SK-N-SH (cell line): ENCODE results near the gene XXYLT1. TPM values are rescaled to one million over a fixed set of nuclear protein-coding genes. Genes with fewer than 3 reads are reported as not detected.

Source experiments
- CTCF ChIA-PET: fragments of 300-600, 350-600 bp; formaldehyde crosslinking; extraction: SDS; loops from one replicate; lab custom pipeline; 2021; lab: Yijun Ruan, JAX
- POLR2A ChIA-PET: fragments of 350-600 bp; sonication (Branson Sonifier 250); formaldehyde crosslinking; extraction: SDS; loops from one replicate; lab custom pipeline; 2020; ENCODE audit warnings: antibody characterized with exemption, inconsistent platforms; lab: Yijun Ruan, JAX
- DNase-seq: peaks from one replicate; pipeline ENCODE4 v3.0.0; 2012
- H2AFZ ChIP-seq: fragments of 200-600 bp; sonication (generic); 2 replicates; pipeline ENCODE4 v1.8.1; 2016; ENCODE audit warnings: antibody characterized with exemption, mild to moderate bottlenecking, low read depth
- H3F3A ChIP-seq: fragments of 200-600 bp; sonication (generic); replicated peaks from 2 replicates; pipeline ENCODE3; 2016; ENCODE audit warnings: antibody characterized with exemption, mild to moderate bottlenecking; ENCODE audit not compliant: insufficient read depth
- H3K27ac ChIP-seq, 2 experiments: fragments of 200-500 bp in 1 of 2; fragments of 200-600 bp in 1 of 2; sonication (Bioruptor generic) in 1 of 2; sonication (generic), shearing (Covaris generic) in 1 of 2; 2 replicates each; pipeline versions ENCODE4 v1.5.1 to v1.6.1; 2014 to 2016; ENCODE audit warnings: low read depth in 2 of 2, inconsistent platforms in 1 of 2, low read length in 1 of 2, mild to moderate bottlenecking in 1 of 2, mixed read lengths in 1 of 2
- H3K27me3 ChIP-seq: fragments of 200-600 bp; sonication (generic), shearing (Covaris generic); 2 replicates; pipeline ENCODE4 v1.6.1; 2016; ENCODE audit warnings: mixed run types; ENCODE audit not compliant: insufficient read depth
- H3K36me3 ChIP-seq, 2 experiments: fragments of 200-500 bp in 1 of 2; fragments of 200-600 bp in 1 of 2; sonication (Bioruptor generic) in 1 of 2; sonication (generic) in 1 of 2; replicated peaks in 1 of 2; 2 replicates each; pipeline versions ENCODE3 to v1.5.1; 2014 to 2016; ENCODE audit warnings: low read length in 1 of 2, mild to moderate bottlenecking in 1 of 2; ENCODE audit not compliant: insufficient read depth in 2 of 2, control insufficient read depth in 1 of 2
- H3K4me1 ChIP-seq, 2 experiments: fragments of 200-500 bp in 1 of 2; fragments of 200-600 bp in 1 of 2; sonication (Bioruptor generic) in 1 of 2; sonication (generic), shearing (Covaris generic) in 1 of 2; 2 replicates each; pipeline versions ENCODE4 v1.5.1 to v1.6.1; 2014 to 2016; ENCODE audit warnings: low read depth in 1 of 2, low read length in 1 of 2, mixed run types in 1 of 2; ENCODE audit not compliant: insufficient read depth in 2 of 2, control insufficient read depth in 1 of 2
- H3K4me2 ChIP-seq: fragments of 200-600 bp; sonication (generic), shearing (Covaris generic); 2 replicates; pipeline ENCODE4 v1.6.1; 2017; ENCODE audit warnings: mixed run types
- H3K4me3 ChIP-seq, 2 experiments: fragments of 200-500 bp in 1 of 2; fragments of 200-600 bp in 1 of 2; sonication (Bioruptor generic) in 1 of 2; sonication (generic), shearing (Covaris generic) in 1 of 2; 2 replicates each; pipeline versions ENCODE4 v1.5.1 to v1.8.1; 2014 to 2016; ENCODE audit warnings: low read depth in 2 of 2, inconsistent platforms in 1 of 2, low read length in 1 of 2, mild to moderate bottlenecking in 1 of 2, mixed read lengths in 1 of 2, moderate library complexity in 1 of 2
- H3K79me2 ChIP-seq: fragments of 200-600 bp; sonication (generic); 2 replicates; pipeline ENCODE4 v1.8.1; 2017; ENCODE audit warnings: mild to moderate bottlenecking; ENCODE audit not compliant: insufficient read depth
- H3K9ac ChIP-seq: fragments of 200-600 bp; sonication (generic); 2 replicates; pipeline ENCODE4 v1.6.1; 2017; ENCODE audit warnings: mixed run types
- H3K9me2 ChIP-seq: fragments of 200-600 bp; sonication (generic); 2 replicates; pipeline ENCODE4 v1.6.1; 2017; ENCODE audit warnings: mixed run types
- H3K9me3 ChIP-seq: fragments of 200-600 bp; sonication (generic); 2 replicates; pipeline ENCODE4 v1.6.1; 2017; ENCODE audit warnings: mixed run types, mild to moderate bottlenecking, moderate library complexity
- H4K20me1 ChIP-seq: fragments of 200-600 bp; sonication (generic); 2 replicates; pipeline ENCODE4 v1.6.1; 2017; ENCODE audit warnings: mild to moderate bottlenecking, mixed run types; ENCODE audit not compliant: insufficient read depth
- CHD2 ChIP-seq: fragments of 150-350 bp; IDR thresholded peaks from 2 replicates; pipeline ENCODE4 v1.6.1; 2018; ENCODE audit warnings: low read length; ENCODE audit not compliant: partially characterized antibody
- ELF1 ChIP-seq: IDR thresholded peaks from 2 replicates; pipeline ENCODE4 v1.4.0; 2012
- EP300 ChIP-seq, 2 experiments: IDR thresholded peaks; 2 replicates each; pipeline versions ENCODE4 v1.4.0 to v1.6.1; 2012; ENCODE audit warnings: borderline replicate concordance in 1 of 2, low read depth in 1 of 2, low read length in 1 of 2
- EZH2phosphoT487 ChIP-seq: fragments of 200-600 bp; sonication (generic); IDR thresholded peaks from 2 replicates; pipeline ENCODE4 v1.6.1; 2017; ENCODE audit warnings: low read depth, mixed run types, mild to moderate bottlenecking, antibody characterized with exemption, moderate library complexity, borderline replicate concordance
- FOSL2 ChIP-seq: IDR thresholded peaks from 2 replicates; pipeline ENCODE4 v1.4.0; 2012; ENCODE audit warnings: low read depth, mild to moderate bottlenecking, moderate library complexity, borderline replicate concordance
- FOXM1 ChIP-seq: IDR thresholded peaks from 2 replicates; pipeline ENCODE4 v1.4.0; 2012; ENCODE audit warnings: low read depth, mild to moderate bottlenecking
- GABPA ChIP-seq: IDR thresholded peaks from 2 replicates; pipeline ENCODE4 v1.4.0; 2012; ENCODE audit warnings: low read depth, mild to moderate bottlenecking
- GATA2 ChIP-seq: sonication (generic); formaldehyde crosslinking; IDR thresholded peaks from 2 replicates; pipeline ENCODE4 v1.5.0; 2020; ENCODE audit warnings: mild to moderate bottlenecking, missing genetic modification reagents
- JUND ChIP-seq: IDR thresholded peaks from 2 replicates; pipeline ENCODE4 v1.4.0; 2012
- MAX ChIP-seq: IDR thresholded peaks from 2 replicates; pipeline ENCODE4 v1.4.0; 2012; ENCODE audit warnings: low read depth
- MXI1 ChIP-seq: IDR thresholded peaks from 2 replicates; pipeline ENCODE4 v1.6.1; 2012; ENCODE audit warnings: mild to moderate bottlenecking, low read depth, low read length, improper control_type of control experiment
- POLR2AphosphoS5 ChIP-seq: IDR thresholded peaks from 2 replicates; pipeline ENCODE4 v1.6.1; 2012; ENCODE audit warnings: low read depth, low read length
- RCOR1 ChIP-seq: fragments of 150-350 bp; IDR thresholded peaks from 2 replicates; pipeline ENCODE4 v1.6.1; 2017; ENCODE audit warnings: antibody characterized with exemption, low read length
- RFX5 ChIP-seq: IDR thresholded peaks from 2 replicates; pipeline ENCODE4 v1.6.1; 2012; ENCODE audit warnings: mild to moderate bottlenecking, improper control_type of control experiment, low read length
- SIN3A ChIP-seq: IDR thresholded peaks from 2 replicates; pipeline ENCODE4 v1.6.1; 2012; ENCODE audit warnings: low read depth, mild to moderate bottlenecking, low read length, moderate library complexity, borderline replicate concordance
- SMC3 ChIP-seq: IDR thresholded peaks from 2 replicates; pipeline ENCODE4 v1.6.1; 2012; ENCODE audit warnings: low read depth, low read length, improper control_type of control experiment
- TEAD4 ChIP-seq: IDR thresholded peaks from 2 replicates; pipeline ENCODE4 v1.4.0; 2012; ENCODE audit warnings: mild to moderate bottlenecking, borderline replicate concordance; ENCODE audit not compliant: insufficient read depth
- USF1 ChIP-seq: IDR thresholded peaks from 2 replicates; pipeline ENCODE4 v1.4.0; 2012; ENCODE audit warnings: low read depth, borderline replicate concordance
- USF2 ChIP-seq: fragments of 150-350 bp; IDR thresholded peaks from 2 replicates; pipeline ENCODE4 v1.6.1; 2017; ENCODE audit warnings: antibody characterized with exemption, low read length, low read depth, borderline replicate concordance
- YY1 ChIP-seq: IDR thresholded peaks from 2 replicates; pipeline ENCODE4 v1.4.0; 2012; ENCODE audit warnings: low read depth, mild to moderate bottlenecking
- ZBTB33 ChIP-seq: IDR thresholded peaks from 2 replicates; pipeline ENCODE4 v1.4.0; 2012; ENCODE audit warnings: low read depth, borderline replicate concordance
- WGBS: methylation state at CpG from one replicate; pipeline ENCODE4 v1.1.6; 2017; ENCODE audit warnings: low lambda C conversion rate; 5-methylcytosine and 5-hydroxymethylcytosine counted together
- polyA plus RNA-seq, 3 experiments: library from polyadenylated mRNA; depleted of rRNA; stranded (reverse); fragments of >200 nt; gene quantifications; 2 replicates each; pipeline ENCODE4 v1.2.3, GENCODE V29; 2012

Gene XXYLT1
- polyA plus RNA-seq, 1 of the 3 experiments (the other 2 are of a cell fraction) = 22.6 TPM

GRCh38 chr3:195025056-195025883 is 245.7 kb downstream of the XXYLT1 start (continued):
- no peak for TF ChIP-seq USF1
- TF ChIP-seq POLR2AphosphoS5 = no peak
- TF ChIP-seq RFX5 = no peak
- TF ChIP-seq ELF1 = no peak
- no peak for TF ChIP-seq ZBTB33
- no peak for TF ChIP-seq YY1
- no peak for TF ChIP-seq FOSL2
- TF ChIP-seq JUND = no peak

GRCh38 chr3:195023989-195024388 is 247.0 kb downstream of the XXYLT1 start:
- no peaks in the 10 kb centered on the region for H3K36me3 ChIP-seq
- ChIA-PET CTCF (no interaction called here), POLR2A (no interaction called here)
- no peaks in the 10 kb centered on the region for H3F3A ChIP-seq
- TF ChIP-seq EP300 (IDR thresholded peaks at IDR 0.05; ENCODE audit: borderline replicate concordance in 1 of 2, low read depth in 1 of 2, low read length in 1 of 2) = no peak
- no peak for TF ChIP-seq GABPA
- TF ChIP-seq EZH2phosphoT487 = no peak
- TF ChIP-seq USF1 = no peak
- TF ChIP-seq CHD2 = no peak
- no peak for TF ChIP-seq FOSL2
- no peak for TF ChIP-seq GATA2 (CRISPR knock-in tag)
- no peak for TF ChIP-seq MAX
- no peak for TF ChIP-seq TEAD4
- TF ChIP-seq USF2 = no peak
- TF ChIP-seq ELF1 = no peak
- no peak for TF ChIP-seq SIN3A
- TF ChIP-seq MXI1 = no peak
- TF ChIP-seq ZBTB33 = no peak
- no peak for TF ChIP-seq FOXM1
- no peak for TF ChIP-seq JUND
- TF ChIP-seq RCOR1 = no peak
- no peak for TF ChIP-seq SMC3
- H3K27ac ChIP-seq = no peak overlapping the region
- H3K4me1 ChIP-seq = peaks cover 0 to 8% of the 10 kb centered on the region in 2 experiments; a peak in 1 of 4 replicates
- H3K9me3 ChIP-seq = no peaks in the 10 kb centered on the region
- no peak overlapping the region for H3K4me3 ChIP-seq
- peaks cover 9% of the 10 kb centered on the region; the same call in 1 of the 2 replicates for H3K27me3 ChIP-seq
- WGBS = 73% methylated on average over 11 of the region's 11 CpGs
- H3K79me2 ChIP-seq = no peaks in the 10 kb centered on the region
- H3K4me2 ChIP-seq = no peak overlapping the region
- H2AFZ ChIP-seq = no peak overlapping the region
- no peak for DNase-seq
- no peaks in the 10 kb centered on the region for H4K20me1 ChIP-seq
- H3K9ac ChIP-seq = no peak overlapping the region
- H3K9me2 ChIP-seq = no peaks in the 10 kb centered on the region
